ENCODE results near the gene RFTN1.

DNA sequence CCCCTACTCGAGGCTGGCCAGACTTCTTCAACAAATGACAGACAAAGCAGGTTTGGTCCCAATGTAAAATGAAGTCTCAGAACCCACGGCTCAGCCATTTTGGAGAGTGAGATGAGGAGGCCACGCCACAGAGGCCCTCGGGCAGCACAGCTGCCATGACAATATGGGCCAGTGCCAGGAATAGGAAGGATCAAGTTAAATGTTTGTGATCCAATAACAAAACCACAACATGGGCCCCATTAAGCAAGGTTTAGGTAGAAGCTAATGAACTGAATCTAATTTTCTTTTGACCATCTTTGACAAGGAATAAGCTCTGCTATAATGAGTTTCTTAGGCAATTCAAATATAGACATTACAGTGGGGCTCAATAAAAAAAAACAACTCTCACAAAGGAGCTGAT is 52.6 kb downstream of the RFTN1 start:
- TF ChIP-seq POLR2A (IDR thresholded peaks at IDR 0.05; ENCODE audit: low read length) (no peak), GATA1 (IDR thresholded peaks at IDR 0.05; ENCODE audit: low read depth, low read length) (no peak)
